ENCODE results near the gene PRKCD. TPM values are rescaled to one million over a fixed set of nuclear protein-coding genes. Genes with fewer than 3 reads are reported as not detected.
A peak's percentile ranks its signal among the peaks of the same experiment; 100 is the strongest.

The PRKCD gene
- total RNA-seq, 2 experiments from 2014 or later, result 18.1 to 20.1 TPM

- intact Hi-C loops (cut with DNase I, micrococcal nuclease), result no loop called here
- Mint-ChIP-seq H3K27me3 (no peaks in the 10 kb centered on the region), H3K9me3 (no peaks in the 10 kb centered on the region), H3K27ac (no peak overlapping the region), H3K4me1 (ENCODE audit: low read depth) (no peaks in the 10 kb centered on the region), H3K36me3 (ENCODE audit: low read depth) (peaks cover 89% of the 10 kb centered on the region), H3K4me3 (no peak overlapping the region)
- Histone ChIP-seq H3K27me3 (ENCODE audit: control insufficient read depth in 1 of 2, insufficient read depth in 2 of 2, low read length in 2 of 2) (no peaks in the 10 kb centered on the region), H3K27ac (ENCODE audit: low read depth in 1 of 2, low read length in 2 of 2) (no peak overlapping the region), H3K9me3 (ENCODE audit: control insufficient read depth in 1 of 2, insufficient read depth in 1 of 2, low read length in 2 of 2) (peaks cover 0 to 3% of the 10 kb centered on the region in 2 experiments), H3K4me1 (ENCODE audit: insufficient read depth, low read length) (no peaks in the 10 kb centered on the region), H3K36me3 (ENCODE audit: insufficient read depth, low read length) (peaks cover 99% of the 10 kb centered on the region), H3K4me3 (ENCODE audit: low read length) (no peak overlapping the region)
- ChIA-PET CTCF (no interaction called here), POLR2A (no interaction called here)
- DNase-seq (peak in 1 of 14 experiments; percentile 9), ATAC-seq (ENCODE audit: poor library complexity) (no peak)
- TF ChIP-seq CTCF (IDR thresholded peaks at IDR 0.05), result no peak
These were observed 68.2 kb downstream of the PRKCD start for GRCh38 chr3:53229171-53229570.

GRCh38 chr3:53229606-53230005 lies 68.6 kb downstream of the PRKCD start:
- no peaks in the 10 kb centered on the region for H3K9me3 Mint-ChIP-seq
- intact Hi-C loops (cut with DNase I, micrococcal nuclease), result no loop called here
- H3K36me3 ChIP-seq (ENCODE audit: insufficient read depth, low read length), result peaks cover 99% of the 10 kb centered on the region
- H3K9me3 ChIP-seq (ENCODE audit: control insufficient read depth in 1 of 2, insufficient read depth in 1 of 2, low read length in 2 of 2), result peaks cover 0 to 3% of the 10 kb centered on the region in 2 experiments
- no peaks in the 10 kb centered on the region for H3K4me1 Mint-ChIP-seq (ENCODE audit: low read depth)
- no peaks in the 10 kb centered on the region for H3K27me3 ChIP-seq (ENCODE audit: control insufficient read depth in 1 of 2, insufficient read depth in 2 of 2, low read length in 2 of 2)
- H3K27ac Mint-ChIP-seq, result no peak overlapping the region
- peaks cover 89% of the 10 kb centered on the region for H3K36me3 Mint-ChIP-seq (ENCODE audit: low read depth)
- no peaks in the 10 kb centered on the region for H3K27me3 Mint-ChIP-seq
- ATAC-seq (ENCODE audit: poor library complexity) (no peak), DNase-seq (no peak)
- CTCF ChIA-PET, result no interaction called here
- H3K4me3 Mint-ChIP-seq, result no peak overlapping the region
- POLR2A ChIA-PET, result no interaction called here
- H3K4me1 ChIP-seq (ENCODE audit: insufficient read depth, low read length), result no peaks in the 10 kb centered on the region
- no peak overlapping the region for H3K4me3 ChIP-seq (ENCODE audit: low read length)
- no peak overlapping the region for H3K27ac ChIP-seq (ENCODE audit: low read depth in 1 of 2, low read length in 2 of 2)
- TF ChIP-seq CTCF (IDR thresholded peaks at IDR 0.05), result no peak

GRCh38 chr3:53230041-53230621 lies 69.1 kb downstream of the PRKCD start:
- ATAC-seq (ENCODE audit: poor library complexity), result no peak
- no peaks in the 10 kb centered on the region for H3K27me3 ChIP-seq (ENCODE audit: control insufficient read depth in 1 of 2, insufficient read depth in 2 of 2, low read length in 2 of 2)
- DNase-seq, result peak in 1 of 14 experiments; percentile 8
- no peaks in the 10 kb centered on the region for H3K4me1 ChIP-seq (ENCODE audit: insufficient read depth, low read length)
- intact Hi-C loops (cut with DNase I, micrococcal nuclease), result no loop called here
- H3K27ac Mint-ChIP-seq, result no peak overlapping the region
- no peak overlapping the region for H3K4me3 Mint-ChIP-seq
- H3K9me3 ChIP-seq (ENCODE audit: control insufficient read depth in 1 of 2, insufficient read depth in 1 of 2, low read length in 2 of 2), result peaks cover 0 to 3% of the 10 kb centered on the region in 2 experiments
- no peak for TF ChIP-seq CTCF (IDR thresholded peaks at IDR 0.05)
- ChIA-PET CTCF (no interaction called here), POLR2A (no interaction called here)
- H3K36me3 ChIP-seq (ENCODE audit: insufficient read depth, low read length), result peaks cover 99% of the 10 kb centered on the region
- H3K4me3 ChIP-seq (ENCODE audit: low read length), result no peak overlapping the region
- no peaks in the 10 kb centered on the region for H3K27me3 Mint-ChIP-seq
- no peak overlapping the region for H3K27ac ChIP-seq (ENCODE audit: low read depth in 1 of 2, low read length in 2 of 2)
- peaks cover 89% of the 10 kb centered on the region for H3K36me3 Mint-ChIP-seq (ENCODE audit: low read depth)
- no peaks in the 10 kb centered on the region for H3K9me3 Mint-ChIP-seq
- no peaks in the 10 kb centered on the region for H3K4me1 Mint-ChIP-seq (ENCODE audit: low read depth)

Data from CD4-positive, alpha-beta T cell (primary cell).